OCI-LY7 (cell line): ENCODE results near the gene MYL12A. TPM values are rescaled to one million over a fixed set of nuclear protein-coding genes. Genes with fewer than 3 reads are reported as not detected.

Source experiments
- BruUV-seq: library from RNA; stranded (reverse); fragments of 400-500 nt; replicated peaks from 2 replicates; lab custom pipeline; 2021; lab: Mats Ljungman, UMichigan
- CTCF ChIA-PET: fragments of 300-600 bp; sonication (Branson Sonifier 250); formaldehyde crosslinking; loops from one replicate; lab custom pipeline; 2022; ENCODE audit warnings: antibody characterized with exemption; ENCODE audit not compliant: unreplicated experiment; lab: Charles Lee
- POLR2A ChIA-PET: fragments of 300-600 bp; sonication (Branson Sonifier 250); formaldehyde crosslinking; loops from one replicate; lab custom pipeline; 2022; ENCODE audit warnings: antibody characterized with exemption; lab: Charles Lee
- DNase-seq: peaks from one replicate; pipeline ENCODE4 v3.0.0-alpha.2; 2015; ENCODE audit warnings: low spot score
- H2AFZ ChIP-seq: fragments of 200-600 bp; sonication (generic), shearing (Covaris generic); 2 replicates; pipeline ENCODE4 v1.6.1; 2014; ENCODE audit warnings: mild to moderate bottlenecking, antibody characterized with exemption, low read length, moderate library complexity
- H3K27ac ChIP-seq: fragments of 200-600 bp; sonication (generic); 2 replicates; pipeline ENCODE4 v1.5.1; 2014; ENCODE audit warnings: mixed run types, low read depth, mild to moderate bottlenecking, moderate library complexity, low read length, inconsistent platforms; ENCODE audit not compliant: poor library complexity, severe bottlenecking
- H3K36me3 ChIP-seq: fragments of 200-600 bp; sonication (generic); 2 replicates; pipeline ENCODE4 v1.6.1; 2014; ENCODE audit warnings: mild to moderate bottlenecking, antibody characterized with exemption, low read length, moderate library complexity, mixed read lengths; ENCODE audit not compliant: insufficient read depth
- H3K4me1 ChIP-seq: fragments of 200-600 bp; sonication (generic); 2 replicates; pipeline ENCODE4 v1.5.1; 2014; ENCODE audit warnings: mild to moderate bottlenecking, low read length; ENCODE audit not compliant: insufficient read depth, poor library complexity, severe bottlenecking
- H3K4me2 ChIP-seq: fragments of 200-600 bp; sonication (generic); 2 replicates; pipeline ENCODE4 v1.6.1; 2014; ENCODE audit warnings: mild to moderate bottlenecking, low read length
- H3K4me3 ChIP-seq: fragments of 200-600 bp; sonication (generic); 2 replicates; pipeline ENCODE4 v1.5.1; 2014; ENCODE audit warnings: mild to moderate bottlenecking, low read depth, low read length; ENCODE audit not compliant: poor library complexity, severe bottlenecking
- H3K79me2 ChIP-seq: fragments of 200-600 bp; sonication (generic); 2 replicates; pipeline ENCODE4 v1.6.1; 2016; ENCODE audit warnings: low read depth, mild to moderate bottlenecking, low read length, moderate library complexity, mixed read lengths; ENCODE audit not compliant: insufficient read depth
- H3K9me2 ChIP-seq: fragments of 200-600 bp; sonication (generic); 2 replicates; pipeline ENCODE4 v1.6.1; 2016; ENCODE audit warnings: mild to moderate bottlenecking, low read length, mixed read lengths; ENCODE audit not compliant: insufficient read depth
- H3K9me3 ChIP-seq: fragments of 200-600 bp; sonication (generic); 2 replicates; pipeline ENCODE4 v1.6.1; 2014; ENCODE audit warnings: mild to moderate bottlenecking, mixed run types, low read length, mixed read lengths
- H4K20me1 ChIP-seq: fragments of 200-600 bp; sonication (generic); 2 replicates; pipeline ENCODE4 v1.6.1; 2014; ENCODE audit warnings: mild to moderate bottlenecking, antibody characterized with exemption, low read length, moderate library complexity, mixed read lengths; ENCODE audit not compliant: insufficient read depth
- CTCF ChIP-seq: fragments of 200-600 bp; sonication (generic); conservative IDR thresholded peaks from 2 replicates; pipeline ENCODE4 v1.5.1; 2014; ENCODE audit warnings: mild to moderate bottlenecking, antibody characterized with exemption, low read length, moderate library complexity, mixed read lengths
- EZH2phosphoT487 ChIP-seq: fragments of 200-600 bp; sonication (generic); IDR thresholded peaks from 2 replicates; pipeline ENCODE4 v1.6.1; 2018; ENCODE audit warnings: low read depth, borderline replicate concordance, mild to moderate bottlenecking, mixed run types, antibody characterized with exemption, low read length, moderate library complexity, mixed read lengths
- intact Hi-C: fragments of 100-400 bp; cut with micrococcal nuclease; formaldehyde crosslinking; loops from one replicate; pipeline ENCODE4 v1.10.0; 2022; ENCODE audit not compliant: unreplicated experiment
- total RNA-seq, 2 experiments: library from RNA; depleted of rRNA in 1 of 2; stranded (reverse); fragments of >200 nt in 1 of 2; shearing (Covaris generic) in 1 of 2; gene quantifications; 2 replicates each; pipeline ENCODE4 v1.2.3, GENCODE V29; 2014 to 2022

MYL12A gene
- total RNA-seq, 2 experiments from 2014 or later: 301 to 423 TPM

GRCh38 chr18:3225588-3225987, 22.0 kb upstream of the MYL12A start:
- Histone ChIP-seq H3K27ac (no peak overlapping the region), H3K36me3 (no peaks in the 10 kb centered on the region), H3K9me3 (no peaks in the 10 kb centered on the region), H2AFZ (no peak overlapping the region), H3K79me2 (no peaks in the 10 kb centered on the region), H3K4me1 (no peaks in the 10 kb centered on the region), H4K20me1 (no peaks in the 10 kb centered on the region), H3K4me3 (no peak overlapping the region), H3K9me2 (no peaks in the 10 kb centered on the region), H3K4me2 (no peak overlapping the region)
- intact Hi-C loops: no loop called here
- ChIA-PET POLR2A (no interaction called here), CTCF (no interaction called here)
- DNase-seq: no peak
- TF ChIP-seq EZH2phosphoT487 (no peak), CTCF (no peak)
- BruUV-seq: no TSS peak

- Histone ChIP-seq H3K79me2 (no peaks in the 10 kb centered on the region), H3K4me2 (no peak overlapping the region), H3K4me3 (no peak overlapping the region), H3K36me3 (no peaks in the 10 kb centered on the region), H3K4me1 (no peaks in the 10 kb centered on the region), H3K27ac (no peak overlapping the region), H3K9me3 (no peaks in the 10 kb centered on the region), H4K20me1 (no peaks in the 10 kb centered on the region), H3K9me2 (no peaks in the 10 kb centered on the region), H2AFZ (no peak overlapping the region)
- POLR2A ChIA-PET: no interaction called here
- CTCF ChIA-PET: no interaction called here
- intact Hi-C loops: no loop called here
- no peak for TF ChIP-seq EZH2phosphoT487
- no peak for TF ChIP-seq CTCF
- no peak for DNase-seq
- no TSS peak for BruUV-seq
These were observed 21.6 kb upstream of the MYL12A start for GRCh38 chr18:3226048-3226447.

- Histone ChIP-seq H2AFZ (no peak overlapping the region), H3K4me3 (no peak overlapping the region), H3K9me3 (no peaks in the 10 kb centered on the region), H3K9me2 (no peaks in the 10 kb centered on the region), H3K4me1 (no peaks in the 10 kb centered on the region), H3K36me3 (no peaks in the 10 kb centered on the region), H4K20me1 (no peaks in the 10 kb centered on the region), H3K27ac (no peak overlapping the region), H3K4me2 (no peak overlapping the region), H3K79me2 (no peaks in the 10 kb centered on the region)
- CTCF ChIA-PET: no interaction called here
- TF ChIP-seq EZH2phosphoT487 (no peak), CTCF (no peak)
- BruUV-seq: no TSS peak
- intact Hi-C loops: no loop called here
- DNase-seq: no peak
- POLR2A ChIA-PET: interaction anchor here (1.4 kb wide), 1 partner anchor 28 kb away, joined by 3 read pairs; no protein-coding TSS in a partner anchor
These were observed 16.9 kb upstream of the MYL12A start for GRCh38 chr18:3230401-3231334.
